Hepatocyte (in vitro differentiated cells): ENCODE measurements around the gene ZCCHC9. TPM values are rescaled to one million over a fixed set of nuclear protein-coding genes. Genes with fewer than 3 reads are reported as not detected.

Experiments used
- DNase-seq: peaks from one replicate; pipeline ENCODE4 v3.0.0-alpha.2; 2016; ENCODE audit warnings: low spot score
- H2AFZ ChIP-seq: fragments of 200-600 bp; sonication (generic); 2 replicates; pipeline ENCODE4 v1.6.0; 2016; ENCODE audit warnings: antibody characterized with exemption, mild to moderate bottlenecking
- H3K27ac ChIP-seq: fragments of 200-600 bp; sonication (generic); 2 replicates; pipeline ENCODE4 v1.5.1; 2016; ENCODE audit warnings: mild to moderate bottlenecking
- H3K27me3 ChIP-seq: fragments of 200-600 bp; sonication (generic); 2 replicates; pipeline ENCODE4 v1.6.1; 2016
- H3K36me3 ChIP-seq: fragments of 200-600 bp; sonication (generic); replicated peaks from 2 replicates; pipeline ENCODE4 v1.5.1; 2016; ENCODE audit warnings: low read depth; ENCODE audit not compliant: insufficient read depth
- H3K4me1 ChIP-seq: fragments of 200-600 bp; sonication (generic); 2 replicates; pipeline ENCODE4 v1.5.1; 2016; ENCODE audit warnings: mild to moderate bottlenecking, moderate library complexity; ENCODE audit not compliant: insufficient read depth
- H3K4me2 ChIP-seq: fragments of 200-600 bp; sonication (generic); 2 replicates; pipeline ENCODE4 v1.6.0; 2016
- H3K4me3 ChIP-seq: fragments of 200-600 bp; sonication (generic); 2 replicates; pipeline ENCODE4 v1.5.1; 2016; ENCODE audit warnings: mild to moderate bottlenecking
- H3K79me2 ChIP-seq: fragments of 200-600 bp; sonication (generic); 2 replicates; pipeline ENCODE4 v1.6.0; 2017; ENCODE audit warnings: mild to moderate bottlenecking
- H3K9me2 ChIP-seq: fragments of 200-600 bp; sonication (generic); replicated peaks from 2 replicates; pipeline ENCODE4 v1.6.0; 2017; ENCODE audit warnings: mild to moderate bottlenecking; ENCODE audit not compliant: insufficient read depth
- H3K9me3 ChIP-seq: fragments of 200-600 bp; sonication (generic); 2 replicates; pipeline ENCODE4 v1.5.1; 2016; ENCODE audit warnings: low read depth, mild to moderate bottlenecking
- H4K20me1 ChIP-seq: fragments of 200-600 bp; sonication (generic); 2 replicates; pipeline ENCODE4 v1.6.0; 2016; ENCODE audit warnings: mild to moderate bottlenecking; ENCODE audit not compliant: insufficient read depth, poor library complexity, severe bottlenecking
- EZH2 ChIP-seq: fragments of 200-600 bp; sonication (generic); IDR thresholded peaks from 2 replicates; pipeline ENCODE4 v1.6.1; 2016; ENCODE audit warnings: antibody characterized with exemption, mild to moderate bottlenecking, borderline replicate concordance
- EZH2phosphoT487 ChIP-seq: fragments of 200-600 bp; sonication (generic); IDR thresholded peaks from one replicate; pipeline ENCODE4 v1.6.1; 2018; ENCODE audit warnings: antibody characterized with exemption, mild to moderate bottlenecking, low read depth, moderate library complexity; ENCODE audit not compliant: unreplicated experiment, severe bottlenecking
- WGBS: methylation state at CpG from one replicate; pipeline ENCODE4 v1.1.6; 2016; ENCODE audit warnings: low lambda C conversion rate; ENCODE audit errors: missing lambda C conversion rate; 5-methylcytosine and 5-hydroxymethylcytosine counted together
- polyA plus RNA-seq: library from polyadenylated mRNA; unstranded; fragments of >200 nt; fragmentation: Nextera tagmentation; extraction: Ambion mirVana; gene quantifications from 2 replicates; pipeline ENCODE4 v1.2.1, GENCODE V29; 2016
- total RNA-seq: library from RNA; depleted of rRNA; stranded (reverse); fragments of >200 nt; gene quantifications from 2 replicates; pipeline ENCODE4 v1.2.3, GENCODE V29; 2014
- TF ChIP-seq, protein P1 (sequence below): fragments of 200-600 bp; sonication (generic); IDR thresholded peaks from 2 replicates; pipeline ENCODE4 v1.5.1; 2016; ENCODE audit warnings: antibody characterized with exemption, mild to moderate bottlenecking; ENCODE audit not compliant: poor library complexity

Gene ZCCHC9
- total and polyA plus RNA-seq, 2 experiments from 2014 or later, result 22.8 to 35.2 TPM

DNA sequence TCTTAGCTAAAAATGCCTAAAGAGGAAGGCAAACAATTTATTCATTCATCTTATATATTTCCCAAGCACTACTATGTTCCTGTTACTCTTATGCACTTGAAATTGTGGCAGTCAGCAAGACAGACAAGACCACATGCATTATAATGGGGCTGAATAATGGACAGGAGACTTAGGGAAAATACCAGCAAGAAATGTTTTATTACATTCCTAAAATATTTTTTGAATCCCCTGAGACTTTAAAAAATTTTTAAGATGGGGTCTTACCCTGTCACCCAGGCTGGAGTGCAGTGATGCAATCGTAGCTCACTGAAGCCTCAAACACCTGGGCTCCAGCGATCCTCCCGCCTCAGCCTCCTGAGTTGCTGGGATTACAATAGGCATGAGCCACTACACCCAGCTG, 13.2 kb downstream of the ZCCHC9 start:
- Histone ChIP-seq H3K4me2 (no peak overlapping the region), H3K9me2 (no peaks in the 10 kb centered on the region), H3K79me2 (no peaks in the 10 kb centered on the region), H4K20me1 (no peaks in the 10 kb centered on the region), H3K4me1 (no peaks in the 10 kb centered on the region), H2AFZ (no peak overlapping the region), H3K9me3 (no peaks in the 10 kb centered on the region), H3K27ac (no peak overlapping the region), H3K27me3 (no peaks in the 10 kb centered on the region), H3K36me3 (no peaks in the 10 kb centered on the region), H3K4me3 (no peak overlapping the region)
- TF ChIP-seq, protein P1, sequence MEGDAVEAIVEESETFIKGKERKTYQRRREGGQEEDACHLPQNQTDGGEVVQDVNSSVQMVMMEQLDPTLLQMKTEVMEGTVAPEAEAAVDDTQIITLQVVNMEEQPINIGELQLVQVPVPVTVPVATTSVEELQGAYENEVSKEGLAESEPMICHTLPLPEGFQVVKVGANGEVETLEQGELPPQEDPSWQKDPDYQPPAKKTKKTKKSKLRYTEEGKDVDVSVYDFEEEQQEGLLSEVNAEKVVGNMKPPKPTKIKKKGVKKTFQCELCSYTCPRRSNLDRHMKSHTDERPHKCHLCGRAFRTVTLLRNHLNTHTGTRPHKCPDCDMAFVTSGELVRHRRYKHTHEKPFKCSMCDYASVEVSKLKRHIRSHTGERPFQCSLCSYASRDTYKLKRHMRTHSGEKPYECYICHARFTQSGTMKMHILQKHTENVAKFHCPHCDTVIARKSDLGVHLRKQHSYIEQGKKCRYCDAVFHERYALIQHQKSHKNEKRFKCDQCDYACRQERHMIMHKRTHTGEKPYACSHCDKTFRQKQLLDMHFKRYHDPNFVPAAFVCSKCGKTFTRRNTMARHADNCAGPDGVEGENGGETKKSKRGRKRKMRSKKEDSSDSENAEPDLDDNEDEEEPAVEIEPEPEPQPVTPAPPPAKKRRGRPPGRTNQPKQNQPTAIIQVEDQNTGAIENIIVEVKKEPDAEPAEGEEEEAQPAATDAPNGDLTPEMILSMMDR, result no peak
- TF ChIP-seq EZH2 (no peak), EZH2phosphoT487 (no peak)
- DNase-seq, result no peak
- 94% methylated on average over 3 of the region's 3 CpGs for WGBS

DNA sequence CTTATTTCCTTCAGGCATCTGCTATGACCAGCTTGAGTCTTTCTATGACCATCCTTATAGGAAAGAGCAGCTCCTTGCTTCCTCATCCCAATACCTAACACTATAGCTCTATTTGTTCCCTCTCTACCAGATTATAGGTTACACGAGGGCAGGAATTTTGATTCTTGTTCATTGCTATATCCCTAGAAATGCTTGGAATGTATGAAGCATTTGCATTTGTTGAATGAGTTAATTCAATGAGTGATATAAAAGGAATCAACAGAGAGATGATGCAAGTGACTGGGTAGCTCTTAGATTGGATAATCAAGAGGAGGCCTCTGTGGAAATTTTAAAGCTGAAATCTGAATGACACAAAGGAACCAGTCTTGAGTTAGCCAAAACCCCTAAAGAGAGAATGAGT, 13.9 kb downstream of the ZCCHC9 start:
- no peaks in the 10 kb centered on the region for H3K27me3 ChIP-seq
- WGBS, result 92% methylated on average over 1 of the region's 1 CpG
- no peak overlapping the region for H3K4me3 ChIP-seq
- no peak for DNase-seq
- H3K9me3 ChIP-seq, result no peaks in the 10 kb centered on the region
- no peak for TF ChIP-seq EZH2phosphoT487
- TF ChIP-seq, protein P1, result no peak
- no peak for TF ChIP-seq EZH2
- H3K36me3 ChIP-seq, result no peaks in the 10 kb centered on the region
- no peaks in the 10 kb centered on the region for H3K4me1 ChIP-seq
- no peak overlapping the region for H2AFZ ChIP-seq
- H3K79me2 ChIP-seq, result no peaks in the 10 kb centered on the region
- no peaks in the 10 kb centered on the region for H4K20me1 ChIP-seq
- no peak overlapping the region for H3K27ac ChIP-seq
- no peak overlapping the region for H3K4me2 ChIP-seq
- H3K9me2 ChIP-seq, result no peaks in the 10 kb centered on the region

DNA sequence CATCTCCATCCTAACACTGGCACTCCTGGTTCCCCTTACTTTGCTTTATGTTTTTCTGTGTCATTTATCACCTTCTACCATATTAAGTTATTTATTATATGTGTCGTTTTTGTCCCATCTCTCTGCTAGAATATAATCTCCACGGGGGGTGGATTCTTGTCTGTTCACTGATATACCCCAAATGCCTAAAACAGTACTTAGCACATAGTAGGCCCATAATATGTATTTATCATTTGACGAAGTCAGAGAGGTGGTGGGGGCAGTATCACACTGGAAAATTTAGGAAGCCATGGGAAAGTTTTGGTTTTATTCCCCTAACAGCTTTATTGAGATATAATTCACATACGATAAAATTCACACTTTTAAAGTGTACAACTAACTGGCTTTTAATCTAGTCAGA, 14.4 kb downstream of the ZCCHC9 start:
- WGBS, result 98% methylated on average over 4 of the region's 4 CpGs
- Histone ChIP-seq H2AFZ (no peak overlapping the region), H3K27ac (no peak overlapping the region), H3K36me3 (no peaks in the 10 kb centered on the region), H3K4me1 (no peaks in the 10 kb centered on the region), H3K4me3 (no peak overlapping the region), H3K4me2 (no peak overlapping the region), H3K9me2 (no peaks in the 10 kb centered on the region), H3K9me3 (no peaks in the 10 kb centered on the region), H3K27me3 (no peaks in the 10 kb centered on the region), H4K20me1 (no peaks in the 10 kb centered on the region), H3K79me2 (no peaks in the 10 kb centered on the region)
- no peak for DNase-seq
- TF ChIP-seq EZH2phosphoT487 (no peak), EZH2 (no peak)
- TF ChIP-seq, protein P1, result no peak

DNA sequence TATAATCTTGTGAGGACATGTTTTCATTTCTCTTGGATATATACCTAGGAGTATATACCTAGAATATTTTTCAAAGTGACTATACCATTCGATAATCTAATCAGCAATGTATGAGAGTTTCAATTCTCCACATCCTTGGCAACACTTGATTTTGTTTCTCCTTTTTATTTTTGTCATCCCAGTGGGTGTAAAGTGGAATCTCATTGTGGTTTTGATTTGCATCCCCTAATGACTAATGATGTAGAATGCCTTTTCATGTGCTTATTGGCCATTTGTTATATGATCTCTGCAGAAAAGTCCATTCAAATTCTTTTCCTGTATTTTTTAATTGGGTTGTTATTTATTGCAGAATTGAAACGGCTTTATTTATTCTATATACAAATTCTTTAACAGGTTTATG, 15.2 kb downstream of the ZCCHC9 start:
- TF ChIP-seq, protein P1, result no peak
- TF ChIP-seq EZH2, result no peak
- no peak for TF ChIP-seq EZH2phosphoT487

More for the DNA sequence above, 15.2 kb downstream of the ZCCHC9 start:
- H3K27me3 ChIP-seq, result no peaks in the 10 kb centered on the region
- no peaks in the 10 kb centered on the region for H3K9me2 ChIP-seq
- H3K27ac ChIP-seq, result no peak overlapping the region
- no peak overlapping the region for H3K4me3 ChIP-seq
- WGBS, result 88% methylated on average over 2 of the region's 2 CpGs
- no peaks in the 10 kb centered on the region for H3K4me1 ChIP-seq
- H3K4me2 ChIP-seq, result no peak overlapping the region
- H3K79me2 ChIP-seq, result no peaks in the 10 kb centered on the region
- no peak for DNase-seq
- no peak overlapping the region for H2AFZ ChIP-seq
- no peaks in the 10 kb centered on the region for H3K9me3 ChIP-seq
- no peaks in the 10 kb centered on the region for H4K20me1 ChIP-seq
- no peaks in the 10 kb centered on the region for H3K36me3 ChIP-seq
